GM12874 (cell line): Measurements from ENCODE around the gene LSM14A.

ENCODE experiments used
- CTCF ChIP-seq: IDR thresholded peaks from 2 replicates; pipeline ENCODE4 v1.5.1; 2011; ENCODE audit warnings: low read depth, mild to moderate bottlenecking, control low read depth, low read length, moderate library complexity; ENCODE audit not compliant: insufficient read depth

The LSM14A gene

GRCh38 chr19:34134190-34135053 lies 37.9 kb upstream of the LSM14A start:
- TF ChIP-seq CTCF = no peak

- no peak for TF ChIP-seq CTCF
Measured at GRCh38 chr19:34135054-34135800, 37.1 kb upstream of the LSM14A start.

- no peak for TF ChIP-seq CTCF
Measured at GRCh38 chr19:34135821-34136611, 36.3 kb upstream of the LSM14A start.

GRCh38 chr19:34141025-34141424 lies 31.3 kb upstream of the LSM14A start:
- TF ChIP-seq CTCF = no peak

GRCh38 chr19:34142440-34142839 lies 29.9 kb upstream of the LSM14A start:
- TF ChIP-seq CTCF = no peak

GRCh38 chr19:34145741-34146202 lies 26.5 kb upstream of the LSM14A start:
- TF ChIP-seq CTCF = peak; percentile 73
